Neural cell (in vitro differentiated cells): ENCODE measurements around the gene ASB1. TPM values are rescaled to one million over a fixed set of nuclear protein-coding genes. Genes with fewer than 3 reads are reported as not detected.

Experiments used
- H2AFZ ChIP-seq: fragments of 200-600, 300-800 bp; sonication (generic), shearing (Covaris generic); 2 replicates; pipeline ENCODE4 v1.6.0; 2014; ENCODE audit warnings: low read depth, mild to moderate bottlenecking, antibody characterized with exemption, low read length, moderate library complexity
- H3F3A ChIP-seq: fragments of 200-600 bp; shearing (Covaris generic); 2 replicates; pipeline ENCODE4 v1.6.1; 2016; ENCODE audit warnings: mild to moderate bottlenecking, moderate library complexity, mixed read lengths, antibody characterized with exemption, low read length; ENCODE audit not compliant: insufficient read depth, poor library complexity, severe bottlenecking
- H3K27ac ChIP-seq: fragments of 200-600, 300-800 bp; sonication (generic), shearing (Covaris generic); 2 replicates; pipeline ENCODE4 v1.5.1; 2014; ENCODE audit warnings: mild to moderate bottlenecking, low read length, moderate library complexity
- H3K27me3 ChIP-seq: fragments of 300-800, 200-600 bp; sonication (generic), shearing (Covaris generic); 2 replicates; pipeline ENCODE4 v1.6.0; 2014; ENCODE audit warnings: mild to moderate bottlenecking, low read depth, low read length, moderate library complexity; ENCODE audit not compliant: insufficient read depth
- H3K36me3 ChIP-seq: fragments of 300-800, 200-600 bp; sonication (generic), shearing (Covaris generic); 2 replicates; pipeline ENCODE4 v1.5.1; 2014; ENCODE audit warnings: mild to moderate bottlenecking, antibody characterized with exemption, low read length, moderate library complexity; ENCODE audit not compliant: insufficient read depth
- H3K4me2 ChIP-seq: fragments of 300-800, 200-600 bp; sonication (generic), shearing (Covaris generic); 2 replicates; pipeline ENCODE4 v1.6.0; 2014; ENCODE audit warnings: mild to moderate bottlenecking, low read length
- H3K4me3 ChIP-seq: fragments of 300-800, 200-600 bp; sonication (generic), shearing (Covaris generic); 2 replicates; pipeline ENCODE4 v1.5.1; 2014; ENCODE audit warnings: mild to moderate bottlenecking, low read length, moderate library complexity
- H3K79me2 ChIP-seq: fragments of 200-600 bp; shearing (Covaris generic); replicated peaks from 2 replicates; pipeline ENCODE4 v1.6.0; 2014; ENCODE audit warnings: mild to moderate bottlenecking, low read length, moderate library complexity; ENCODE audit not compliant: insufficient read depth
- H3K9ac ChIP-seq: fragments of 300-800, 200-600 bp; sonication (generic), shearing (Covaris generic); 2 replicates; pipeline ENCODE4 v1.6.1; 2016; ENCODE audit warnings: mild to moderate bottlenecking, low read length, mixed read lengths
- H3K9me2 ChIP-seq: fragments of 200-600 bp; shearing (Covaris generic); 2 replicates; pipeline ENCODE4 v1.6.1; 2016; ENCODE audit warnings: mild to moderate bottlenecking, low read length, mixed read lengths; ENCODE audit not compliant: insufficient read depth
- H3K9me3 ChIP-seq: fragments of 200-600, 300-800 bp; sonication (generic), shearing (Covaris generic); 2 replicates; pipeline ENCODE4 v1.6.1; 2016; ENCODE audit warnings: mild to moderate bottlenecking, mixed run types, low read length, moderate library complexity, mixed read lengths
- H4K20me1 ChIP-seq: fragments of 200-600 bp; shearing (Covaris generic); 2 replicates; pipeline ENCODE4 v1.6.1; 2016; ENCODE audit warnings: mild to moderate bottlenecking, mixed run types; ENCODE audit not compliant: insufficient read depth
- CTCF ChIP-seq: fragments of 450-650 bp; IDR thresholded peaks from 2 replicates; pipeline ENCODE4 v1.5.1; 2014; ENCODE audit warnings: antibody characterized with exemption, mild to moderate bottlenecking, moderate library complexity; ENCODE audit not compliant: poor library complexity, severe bottlenecking
- EP300 ChIP-seq: fragments of 450-650 bp; conservative IDR thresholded peaks from 2 replicates; pipeline ENCODE4 v1.6.1; 2014; ENCODE audit warnings: antibody characterized with exemption, mild to moderate bottlenecking, moderate library complexity; ENCODE audit not compliant: poor library complexity, severe bottlenecking
- EZH2 ChIP-seq: fragments of 200-600, 300-800 bp; shearing (Covaris generic), sonication (generic); IDR thresholded peaks from 2 replicates; pipeline ENCODE4 v1.6.1; 2014; ENCODE audit warnings: antibody characterized with exemption, low read length, borderline replicate concordance, mild to moderate bottlenecking; ENCODE audit not compliant: insufficient read depth, poor library complexity, severe bottlenecking
- MXI1 ChIP-seq: fragments of 450-650 bp; conservative IDR thresholded peaks from 2 replicates; pipeline ENCODE4 v1.6.1; 2014; ENCODE audit warnings: antibody characterized with exemption, mild to moderate bottlenecking; ENCODE audit not compliant: poor library complexity, severe bottlenecking
- POLR2AphosphoS5 ChIP-seq: IDR thresholded peaks from 2 replicates; pipeline ENCODE4 v1.6.1; 2012
- RAD21 ChIP-seq: fragments of 450-650 bp; conservative IDR thresholded peaks from 2 replicates; pipeline ENCODE4 v1.6.1; 2014; ENCODE audit warnings: antibody characterized with exemption, mild to moderate bottlenecking, moderate library complexity
- REST ChIP-seq: IDR thresholded peaks from 2 replicates; pipeline ENCODE4 v1.6.1; 2012; ENCODE audit warnings: borderline replicate concordance
- SMC3 ChIP-seq: fragments of 450-650 bp; conservative IDR thresholded peaks from 2 replicates; pipeline ENCODE4 v1.6.1; 2014; ENCODE audit warnings: antibody characterized with exemption, mild to moderate bottlenecking, moderate library complexity; ENCODE audit not compliant: poor library complexity
- TAF1 ChIP-seq: IDR thresholded peaks from 2 replicates; pipeline ENCODE4 v1.6.1; 2012; ENCODE audit warnings: low read depth
- polyA plus RNA-seq: library from polyadenylated mRNA; depleted of rRNA; stranded (reverse); fragments of >200 nt; gene quantifications from 2 replicates; pipeline ENCODE4 v1.2.3, GENCODE V29; 2014

Gene ASB1
- polyA plus RNA-seq, 1 donor from 2014 or later = 13.7 TPM

- Histone ChIP-seq H3K4me2 (no peak overlapping the region), H3K27me3 (no peaks in the 10 kb centered on the region), H3K9ac (no peak overlapping the region), H3K36me3 (no peaks in the 10 kb centered on the region), H3K9me2 (no peaks in the 10 kb centered on the region), H4K20me1 (no peaks in the 10 kb centered on the region), H2AFZ (no peak overlapping the region), H3F3A (no peaks in the 10 kb centered on the region), H3K9me3 (no peaks in the 10 kb centered on the region), H3K79me2 (no peaks in the 10 kb centered on the region), H3K27ac (no peak overlapping the region), H3K4me3 (no peak overlapping the region)
- TF ChIP-seq POLR2AphosphoS5 = no peak
- TF ChIP-seq SMC3 = no peak
These were observed 6.3 kb upstream of the ASB1 start for GRCh38 chr2:238420442-238420841.

- Histone ChIP-seq H3K9ac (no peak overlapping the region), H3K4me2 (no peak overlapping the region), H3K4me3 (no peak overlapping the region), H3K9me3 (no peaks in the 10 kb centered on the region), H3K36me3 (no peaks in the 10 kb centered on the region), H3F3A (no peaks in the 10 kb centered on the region), H3K27ac (no peak overlapping the region), H4K20me1 (no peaks in the 10 kb centered on the region), H3K79me2 (no peaks in the 10 kb centered on the region), H3K27me3 (no peaks in the 10 kb centered on the region), H2AFZ (no peak overlapping the region), H3K9me2 (no peaks in the 10 kb centered on the region)
- no peak for TF ChIP-seq RAD21
These were observed 5.6 kb upstream of the ASB1 start for GRCh38 chr2:238420878-238421694.

- H3K9me2 ChIP-seq = no peaks in the 10 kb centered on the region
- no peaks in the 10 kb centered on the region for H3K27me3 ChIP-seq
- no peaks in the 10 kb centered on the region for H3K36me3 ChIP-seq
- H3K9me3 ChIP-seq = no peaks in the 10 kb centered on the region
- no peaks in the 10 kb centered on the region for H3F3A ChIP-seq
- no peaks in the 10 kb centered on the region for H4K20me1 ChIP-seq
- H2AFZ ChIP-seq = no peak overlapping the region
- no peak overlapping the region for H3K4me3 ChIP-seq
- H3K27ac ChIP-seq = no peak overlapping the region
- no peak overlapping the region for H3K4me2 ChIP-seq
- no peak overlapping the region for H3K9ac ChIP-seq
- H3K79me2 ChIP-seq = no peaks in the 10 kb centered on the region
- TF ChIP-seq TAF1 (no peak), SMC3 (no peak), POLR2AphosphoS5 (no peak), CTCF (no peak), MXI1 (no peak), RAD21 (no peak), EP300 (no peak), REST (no peak), EZH2 (no peak)
These were observed 5.1 kb upstream of the ASB1 start for GRCh38 chr2:238421695-238422035.
